Measurements from ENCODE around the gene PCDHGB5. TPM values are rescaled to one million over a fixed set of nuclear protein-coding genes. Genes with fewer than 3 reads are reported as not detected.
"Not testable (repeated sequence)": the region's sequence is repeated elsewhere in the genome, so short reads cannot be mapped to it uniquely, and the experiment has no call there.

PCDHGB5 gene
- total RNA-seq, 2 experiments from 2014 or later = 0.11 TPM; not detected in 1

GRCh38 chr5:141382469-141383294 lies 15.1 kb upstream of the PCDHGB5 start, which contains the start of gene PCDHGA7:
PCDHGA7 (plus strand) TSS chr5:141382742; CDS start chr5:141382900, 158 bp downstream.
- Mint-ChIP-seq H3K27me3 (peaks cover 60% of the 10 kb centered on the region), H3K36me3 (ENCODE audit: low read depth) (peaks cover 7% of the 10 kb centered on the region), H3K4me1 (ENCODE audit: low read depth) (no peaks in the 10 kb centered on the region), H3K27ac (no peak within 1 kb of the TSS), H3K9me3 (peaks cover 20% of the 10 kb centered on the region), H3K4me3 (no peak within 1 kb of the TSS)
- no peak for TF ChIP-seq CTCF (IDR thresholded peaks at IDR 0.05)
- intact Hi-C loops (cut with micrococcal nuclease) = no loop called here
- CTCF ChIA-PET = interaction anchor here (0.8 kb wide), 1 partner anchor 14 kb away, joined by 3 read pairs; no protein-coding TSS in a partner anchor
- DNase-seq (no peak), ATAC-seq (no peak)
- POLR2A ChIA-PET = no interaction called here

- CTCF ChIA-PET = interaction anchor here (0.8 kb wide), 1 partner anchor 13 kb away, joined by 3 read pairs; no protein-coding TSS in a partner anchor
- Mint-ChIP-seq H3K9me3 (peaks cover 22% of the 10 kb centered on the region), H3K4me3 (no peak overlapping the region), H3K27me3 (peaks cover 62% of the 10 kb centered on the region), H3K36me3 (ENCODE audit: low read depth) (peaks cover 7% of the 10 kb centered on the region), H3K4me1 (ENCODE audit: low read depth) (no peaks in the 10 kb centered on the region), H3K27ac (no peak overlapping the region)
- ATAC-seq = no peak
- POLR2A ChIA-PET = no interaction called here
- TF ChIP-seq CTCF (IDR thresholded peaks at IDR 0.05) = no peak
- DNase-seq = no peak
- intact Hi-C loops (cut with micrococcal nuclease) = no loop called here
Observed at GRCh38 chr5:141383345-141383744, 14.4 kb upstream of the PCDHGB5 start.

- Mint-ChIP-seq H3K27ac (no peak overlapping the region), H3K36me3 (ENCODE audit: low read depth) (peaks cover 11% of the 10 kb centered on the region), H3K4me1 (ENCODE audit: low read depth) (peaks cover 2% of the 10 kb centered on the region), H3K4me3 (no peak overlapping the region), H3K27me3 (peaks cover 68% of the 10 kb centered on the region), H3K9me3 (peaks cover 31% of the 10 kb centered on the region)
- intact Hi-C loops (cut with micrococcal nuclease) = no loop called here
- no peak for TF ChIP-seq CTCF (IDR thresholded peaks at IDR 0.05)
- ChIA-PET POLR2A (no interaction called here), CTCF (no interaction called here)
- ATAC-seq (no peak), DNase-seq (no peak)
Observed at GRCh38 chr5:141384471-141385267, 13.1 kb upstream of the PCDHGB5 start.

GRCh38 chr5:141387557-141388311 lies 10.0 kb upstream of the PCDHGB5 start, which contains the start of gene PCDHGB4:
PCDHGB4 (plus strand) TSS chr5:141387698; CDS start chr5:141387885, 187 bp downstream.
- H3K36me3 Mint-ChIP-seq (ENCODE audit: low read depth) = peaks cover 16% of the 10 kb centered on the region
- peak; percentile 30 for DNase-seq
- intact Hi-C loops (cut with micrococcal nuclease); H3K27ac Mint-ChIP-seq; H3K4me1 Mint-ChIP-seq (ENCODE audit: low read depth); H3K4me3 Mint-ChIP-seq: not testable (repeated sequence)
- ChIA-PET CTCF (interaction anchor here (0.8 to 1.5 kb wide), 8 partner anchors 9 to 170 kb away, joined by 3 to 5 read pairs (median 4); partner anchors contain the start of genes PCDHGA12, PCDHGB3 and PCDHGB5), POLR2A (interaction anchor here (0.7 kb wide), 1 partner anchor 591 kb away, joined by 3 read pairs; no protein-coding TSS in a partner anchor)
- peak; percentile 69 for ATAC-seq
- H3K9me3 Mint-ChIP-seq = peaks cover 39% of the 10 kb centered on the region
- H3K27me3 Mint-ChIP-seq = peaks cover 67% of the 10 kb centered on the region

GRCh38 chr5:141388661-141389060 lies 9.1 kb upstream of the PCDHGB5 start:
- peaks cover 68% of the 10 kb centered on the region for H3K27me3 Mint-ChIP-seq

More at GRCh38 chr5:141388661-141389060, 9.1 kb upstream of the PCDHGB5 start:
- Mint-ChIP-seq H3K9me3 (peaks cover 36% of the 10 kb centered on the region), H3K27ac (no peak overlapping the region), H3K4me1 (ENCODE audit: low read depth) (peaks cover 2% of the 10 kb centered on the region), H3K36me3 (ENCODE audit: low read depth) (peaks cover 17% of the 10 kb centered on the region), H3K4me3 (no peak overlapping the region)
- POLR2A ChIA-PET = no interaction called here
- CTCF ChIA-PET = interaction anchor here (0.8 to 1.5 kb wide), 3 partner anchors 19 to 123 kb away, joined by 3 to 5 read pairs (median 4); partner anchors contain the start of genes PCDHGA11 and PCDHGB3
- intact Hi-C loops (cut with micrococcal nuclease) = no loop called here
- TF ChIP-seq CTCF (IDR thresholded peaks at IDR 0.05) = no peak
- no peak for DNase-seq
- no peak for ATAC-seq
